Ammon's horn (tissue), 1 donor: ENCODE measurements around the gene CCDC201.

ENCODE experiments used
- DNase-seq: peaks from one replicate; pipeline ENCODE4 v3.0.0-alpha.2; 2016; ENCODE audit warnings: low spot score

Gene CCDC201

DNA sequence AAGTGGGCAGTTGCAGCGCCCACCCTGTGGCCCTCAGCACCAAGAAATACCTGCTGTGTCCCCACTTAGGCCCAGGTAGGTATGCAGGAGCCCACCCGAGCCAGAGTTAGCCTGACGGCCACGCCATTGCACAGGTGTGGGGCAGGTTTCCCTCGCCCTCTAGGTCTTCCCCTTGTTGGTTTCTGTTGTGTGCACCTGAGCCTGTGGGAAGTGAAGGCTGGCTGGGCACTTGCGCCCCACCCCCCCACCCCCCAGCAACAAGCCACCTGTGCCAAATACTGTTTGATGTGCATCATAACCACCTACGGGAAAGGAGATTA lies at the start of gene CCDC201:
CCDC201 (minus strand) TSS at position 48 of the 320 bp plus-strand sequence. CDS start 75 bp downstream, outside the sequence.
- DNase-seq, result no peak

DNA sequence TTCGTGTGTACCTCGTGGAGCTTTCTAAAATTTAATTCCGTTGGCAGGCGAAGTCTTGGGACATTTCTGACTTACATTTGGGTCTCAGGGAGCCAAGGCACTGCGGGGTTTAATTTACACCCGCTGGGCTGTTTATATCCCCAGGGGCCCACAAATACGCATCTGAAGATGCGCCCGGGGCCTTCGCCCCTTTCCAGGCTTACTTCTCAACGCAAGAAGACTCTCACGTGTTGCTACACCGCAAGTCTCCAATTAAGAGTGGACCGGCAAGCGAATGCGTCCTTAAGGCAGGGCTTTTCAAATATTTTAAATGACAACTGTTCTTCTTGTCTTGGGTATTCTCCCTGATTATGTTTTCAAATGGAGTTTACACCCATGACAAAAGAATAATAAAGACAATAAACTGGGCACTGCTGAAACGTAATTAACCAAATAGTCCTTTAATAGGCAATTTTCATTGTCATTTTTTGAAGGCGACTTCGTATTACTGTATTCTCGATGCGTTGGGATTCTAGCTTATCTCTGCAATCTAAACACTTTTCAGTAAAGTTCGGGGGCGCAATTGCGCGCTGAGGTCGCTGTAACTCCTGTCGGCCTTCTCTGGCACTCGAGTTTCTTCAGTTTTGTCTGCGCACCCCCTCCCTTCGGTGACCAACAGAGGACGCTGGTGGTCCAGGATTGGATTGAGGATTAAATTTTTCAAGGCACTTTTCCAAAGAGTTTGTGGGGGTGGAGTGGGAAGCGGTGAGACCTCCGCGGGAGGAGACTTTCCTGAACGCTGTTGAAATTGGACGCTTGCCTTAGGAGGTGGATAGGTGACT lies 49.0 kb upstream of the CCDC201 start:
- peak; percentile 53 for DNase-seq

DNA sequence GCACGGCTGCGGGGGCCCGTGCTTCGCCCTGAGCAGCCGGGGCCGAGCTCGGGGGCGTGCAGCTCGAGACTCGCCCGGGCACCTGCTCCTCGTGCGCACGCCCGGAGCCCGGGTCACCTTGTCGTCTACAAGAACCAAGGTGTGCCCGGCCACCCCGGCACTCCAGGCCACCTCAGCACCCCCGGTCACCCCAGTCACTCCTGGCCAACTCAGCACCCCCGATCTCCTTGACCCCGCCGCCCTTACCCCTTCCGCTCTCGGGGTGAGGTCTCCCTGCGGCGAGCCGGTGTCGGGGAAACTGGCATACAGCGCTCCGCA lies 48.5 kb upstream of the CCDC201 start:
- no peak for DNase-seq

- peak; percentile 58 for DNase-seq
These were observed 47.9 kb upstream of the CCDC201 start, which contains the start of gene IGFBP3 for GRCh38 chr7:45920502-45921380. Gene IGFBP3, minus strand, starts transcription at chr7:45921272. Its CDS starts 132 bp downstream, at chr7:45921140.

DNA sequence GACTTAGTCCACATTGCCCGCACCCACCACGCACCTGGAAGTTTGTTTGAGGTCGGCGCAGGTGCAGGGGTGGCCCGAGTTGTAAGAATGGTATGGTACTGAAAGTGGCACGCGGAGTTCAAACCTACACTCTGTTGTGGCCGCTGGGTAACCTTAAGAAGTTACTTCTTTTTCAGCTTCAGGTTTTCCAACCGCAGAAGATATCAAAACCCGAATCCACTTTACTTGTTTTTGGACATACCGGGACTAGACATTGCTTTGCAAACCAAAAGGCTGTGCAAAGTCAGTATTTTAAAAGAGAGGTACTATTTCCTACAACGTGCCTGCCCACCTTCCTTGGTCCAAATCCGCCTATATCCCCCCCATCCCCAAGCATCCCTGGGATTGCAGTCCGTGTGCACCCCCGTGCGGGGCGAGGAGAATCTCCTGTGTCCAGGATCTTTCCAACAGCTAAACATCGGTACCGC lies 47.1 kb upstream of the CCDC201 start:
- DNase-seq, result no peak

- DNase-seq, result no peak
These were observed 46.4 kb upstream of the CCDC201 start for GRCh38 chr7:45919231-45919784.

DNA sequence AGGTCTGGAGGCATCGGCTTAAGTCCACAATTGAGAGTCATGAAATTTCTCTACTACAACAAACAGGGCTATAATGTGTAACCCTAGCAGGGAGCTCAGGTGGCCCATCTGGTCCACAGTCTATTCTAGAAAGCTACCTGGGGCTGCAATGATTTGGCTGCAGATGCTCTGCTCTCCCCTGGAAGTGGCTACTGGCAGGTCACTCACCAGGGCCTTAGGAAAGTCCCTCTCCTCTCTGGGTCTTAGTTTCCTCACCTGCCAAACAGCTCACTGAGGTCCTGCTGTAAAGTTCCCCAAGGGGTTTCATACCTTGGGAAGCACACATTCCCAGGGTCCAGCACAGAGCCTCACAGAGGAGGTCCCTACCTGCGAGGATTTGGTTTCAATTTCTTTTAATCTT lies 45.7 kb upstream of the CCDC201 start:
- DNase-seq, result no peak

GRCh38 chr7:45917658-45918057 lies 44.8 kb upstream of the CCDC201 start:
- peak; percentile 83 for DNase-seq

DNA sequence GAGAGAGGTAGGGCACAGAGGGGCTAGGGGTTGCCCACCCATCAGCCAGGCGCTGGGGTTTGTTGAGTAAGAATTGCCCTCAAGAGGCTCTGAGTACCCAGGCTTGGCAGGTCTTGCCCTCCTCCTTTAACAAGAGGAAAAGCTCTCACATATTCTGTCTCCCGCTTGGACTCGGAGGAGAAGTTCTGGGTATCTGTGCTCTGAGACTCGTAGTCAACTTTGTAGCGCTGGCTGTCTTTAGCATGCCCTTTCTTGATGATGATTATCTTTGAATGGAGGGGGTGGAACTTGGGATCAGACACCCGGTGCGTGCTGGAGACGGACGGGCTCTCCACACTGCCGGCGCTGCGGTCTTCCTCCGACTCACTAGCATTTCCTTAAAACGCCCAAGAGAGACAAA lies 44.2 kb upstream of the CCDC201 start:
- no peak for DNase-seq

DNA sequence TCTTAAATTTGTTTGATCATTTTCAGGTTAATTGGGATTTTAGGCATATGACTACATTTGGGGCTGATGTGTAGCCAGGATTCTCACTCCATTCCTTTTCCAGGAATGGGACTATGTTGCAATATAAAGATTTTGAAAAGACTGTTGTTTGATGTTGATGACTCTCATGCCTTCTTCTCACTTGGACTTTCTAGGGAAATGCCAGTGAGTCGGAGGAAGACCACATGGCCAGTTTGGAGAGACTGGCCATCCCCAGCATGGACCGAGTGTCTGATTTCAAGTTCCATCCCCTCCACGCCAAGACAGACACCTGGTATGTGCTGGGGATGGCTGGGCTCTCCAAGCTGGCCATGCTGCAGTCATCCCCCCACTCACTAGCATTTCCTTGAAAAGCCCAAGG lies 42.7 kb upstream of the CCDC201 start:
- DNase-seq, result no peak

DNA sequence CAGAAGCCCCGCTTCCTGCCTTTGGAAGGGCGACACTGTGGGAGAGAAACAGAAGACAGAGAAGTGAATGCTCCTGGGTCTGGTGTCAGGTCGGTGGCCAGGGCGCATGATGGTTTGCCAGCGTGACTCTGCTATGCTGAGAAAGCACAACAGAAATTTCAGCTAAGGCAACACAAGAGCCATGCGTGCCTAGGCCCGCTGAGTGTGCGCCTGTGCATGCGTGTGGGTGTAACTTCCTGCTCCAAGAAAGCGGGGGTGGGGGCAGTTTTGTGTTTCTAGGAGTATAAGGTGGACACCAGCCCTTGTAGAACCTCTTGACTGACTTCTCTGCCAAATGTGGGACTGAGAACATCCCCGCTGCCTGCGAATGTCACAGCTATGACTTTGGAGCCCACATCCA lies 42.0 kb upstream of the CCDC201 start:
- DNase-seq, result no peak

- no peak for DNase-seq
These were observed 40.1 kb upstream of the CCDC201 start for GRCh38 chr7:45912972-45913371.

DNA sequence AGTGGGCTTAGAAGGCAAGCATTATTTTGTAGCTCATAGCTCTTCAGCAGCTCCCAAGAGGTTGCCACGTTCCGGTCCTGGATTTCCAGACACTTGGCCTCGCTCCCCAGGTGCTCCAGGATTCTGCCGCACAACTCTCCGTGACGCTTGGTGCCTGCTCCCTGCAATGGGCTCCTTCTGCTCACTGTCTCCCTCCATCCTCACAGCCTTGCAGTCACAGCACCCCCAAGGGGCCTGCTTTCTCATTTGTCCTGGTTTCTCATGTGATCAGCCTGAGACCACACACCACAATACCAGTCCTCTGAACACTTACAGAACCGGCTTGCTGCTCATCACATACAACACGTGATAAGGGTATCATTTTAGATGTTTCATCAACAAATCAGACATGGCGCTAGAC lies 38.4 kb upstream of the CCDC201 start:
- DNase-seq, result no peak

DNA sequence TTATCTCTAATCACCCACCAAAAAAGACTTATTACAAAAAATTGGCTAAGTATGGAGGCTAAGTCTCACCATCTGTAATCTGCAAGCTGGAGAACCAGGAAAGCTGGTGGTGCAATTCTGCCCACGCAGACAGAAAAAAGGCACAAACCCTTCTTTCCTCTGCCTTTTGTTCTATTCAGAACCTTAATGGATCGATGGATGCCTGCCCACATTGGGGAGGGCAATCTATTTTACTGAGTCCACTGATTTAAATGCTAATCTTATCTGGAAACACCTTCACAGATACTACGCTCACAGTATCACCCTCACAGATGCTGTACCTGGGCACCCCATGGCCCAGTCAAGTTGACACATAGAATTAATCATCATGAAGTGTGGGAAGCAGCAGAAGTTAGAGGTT lies 38.0 kb upstream of the CCDC201 start:
- no peak for DNase-seq

DNA sequence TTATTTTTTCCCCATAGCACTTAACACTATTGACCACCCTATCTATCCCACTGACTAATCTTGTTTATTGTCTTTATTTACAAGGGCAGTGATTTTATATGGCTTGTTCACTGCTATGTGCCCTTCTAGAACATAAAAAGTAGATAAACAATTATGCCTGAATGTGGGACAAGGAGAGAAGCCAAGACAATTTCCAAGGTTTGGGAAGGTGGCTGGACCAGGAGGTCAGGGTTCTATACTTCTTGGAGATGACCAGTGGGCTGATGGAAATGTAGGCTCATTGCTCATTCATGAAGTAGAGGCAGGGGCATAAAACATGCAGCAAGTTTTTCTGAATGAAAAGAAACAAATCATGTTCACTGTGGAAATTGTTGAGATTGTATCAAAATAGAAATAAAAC lies 36.7 kb upstream of the CCDC201 start:
- DNase-seq, result no peak

GRCh38 chr7:45902820-45903219 lies 29.9 kb upstream of the CCDC201 start:
- no peak for DNase-seq

DNA sequence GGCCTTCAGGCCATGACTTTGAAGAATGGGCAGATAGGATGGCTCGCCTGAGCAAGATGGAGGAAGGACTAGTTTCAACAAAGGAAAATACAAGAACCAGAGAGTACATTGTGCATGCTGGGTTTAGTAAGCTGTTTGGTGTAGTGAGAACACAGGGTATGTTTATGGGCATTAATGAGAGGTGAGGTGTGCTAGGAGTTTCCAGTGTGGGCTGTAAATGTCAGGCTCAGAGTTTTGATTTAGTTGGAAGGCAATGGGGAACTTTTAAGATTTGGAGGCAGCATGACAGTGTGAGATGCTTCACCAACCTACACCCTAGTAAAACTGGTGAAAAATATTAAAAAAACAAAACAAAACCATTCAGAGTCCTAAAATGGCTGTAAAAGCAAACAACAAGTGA lies 28.7 kb upstream of the CCDC201 start:
- no peak for DNase-seq

GRCh38 chr7:45898222-45898621 lies 25.3 kb upstream of the CCDC201 start:
- no peak for DNase-seq

GRCh38 chr7:45897042-45897690 lies 24.3 kb upstream of the CCDC201 start:
- DNase-seq, result no peak

DNA sequence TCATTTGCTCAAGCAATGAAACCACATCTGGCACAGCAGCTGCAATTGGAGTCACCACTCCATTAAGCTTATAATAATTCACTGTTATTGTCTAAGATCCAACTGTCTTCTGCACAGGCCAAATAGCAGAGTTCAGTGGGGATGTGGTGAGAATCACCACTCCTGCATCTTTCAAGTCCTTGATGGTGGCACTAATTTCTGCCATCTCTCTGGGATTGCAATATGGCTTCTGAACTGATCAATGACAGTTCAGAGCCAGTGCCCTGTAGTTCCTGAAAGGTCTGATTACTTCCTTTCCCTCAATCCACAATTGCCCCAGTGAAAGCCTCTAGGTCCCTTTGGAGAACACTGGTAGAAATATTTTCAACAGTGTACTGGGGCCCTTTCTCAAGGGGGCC lies 21.8 kb upstream of the CCDC201 start:
- no peak for DNase-seq

DNA sequence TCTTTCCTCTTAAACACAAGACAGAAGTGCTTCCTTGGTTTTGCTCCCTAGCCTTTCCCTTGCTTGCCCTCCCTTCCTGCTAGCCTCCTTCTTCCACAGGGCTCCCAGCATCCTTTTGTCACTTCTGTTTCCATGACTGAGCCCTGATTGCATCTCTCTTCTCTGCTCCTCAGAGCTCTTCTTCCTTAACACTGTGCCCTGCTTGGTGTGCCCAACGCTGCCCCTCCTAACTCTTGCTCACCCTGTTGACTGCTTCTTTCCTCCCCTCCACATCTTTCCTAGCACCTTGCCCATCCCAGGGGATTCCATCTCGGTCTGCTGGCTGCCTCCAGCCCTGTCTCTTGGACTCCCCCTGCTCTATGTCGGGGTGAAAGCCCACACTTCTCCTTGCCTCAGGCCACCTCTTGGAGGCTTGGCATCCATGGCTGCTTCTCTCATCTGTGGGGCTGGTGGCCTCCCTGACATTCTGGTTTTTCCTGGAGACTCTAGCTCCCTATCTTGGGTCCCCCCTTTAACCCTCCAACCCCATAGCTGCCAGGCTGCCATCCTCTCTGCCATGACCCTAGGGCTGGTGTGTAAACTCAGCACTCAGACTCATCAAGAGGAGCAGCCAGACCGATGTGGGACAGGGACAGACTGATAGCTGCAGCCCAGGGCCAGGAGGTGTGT lies 21.2 kb upstream of the CCDC201 start:
- no peak for DNase-seq
